Right ventricle myocardium inferior (tissue), 1 donor: Measurements from ENCODE around the gene HELZ2. TPM values are rescaled to one million over a fixed set of nuclear protein-coding genes. Genes with fewer than 3 reads are reported as not detected.

Source experiments
- ATAC-seq: fragments of 200-7000 bp; cut with Tn5 transposase; one replicate; pipeline ENCODE4 v1.9.1; 2020; ENCODE audit warnings: mild to moderate bottlenecking, moderate library complexity
- DNase-seq: peaks from one replicate; pipeline ENCODE4 v3.0.0; 2021; ENCODE audit errors: missing footprints
- intact Hi-C: fragments of 100-400 bp; cut with DNase I; formaldehyde crosslinking; loops from one replicate; pipeline ENCODE4 v1.11.0; 2022
- total RNA-seq: library from RNA; stranded (reverse); fragmentation: NEBNext Ultra II Directional; extraction: Animal tissue kit (Norgen Biotek cat#: 25700); gene quantifications from one replicate; pipeline ENCODE4 v1.2.1, GENCODE V29; 2021
- donor health status: DM: no; HTN: yes; CAD: no; lungs with severe emphysema.

The HELZ2 gene
- total RNA-seq, 1 donor from 2014 or later = 12.8 TPM

DNA sequence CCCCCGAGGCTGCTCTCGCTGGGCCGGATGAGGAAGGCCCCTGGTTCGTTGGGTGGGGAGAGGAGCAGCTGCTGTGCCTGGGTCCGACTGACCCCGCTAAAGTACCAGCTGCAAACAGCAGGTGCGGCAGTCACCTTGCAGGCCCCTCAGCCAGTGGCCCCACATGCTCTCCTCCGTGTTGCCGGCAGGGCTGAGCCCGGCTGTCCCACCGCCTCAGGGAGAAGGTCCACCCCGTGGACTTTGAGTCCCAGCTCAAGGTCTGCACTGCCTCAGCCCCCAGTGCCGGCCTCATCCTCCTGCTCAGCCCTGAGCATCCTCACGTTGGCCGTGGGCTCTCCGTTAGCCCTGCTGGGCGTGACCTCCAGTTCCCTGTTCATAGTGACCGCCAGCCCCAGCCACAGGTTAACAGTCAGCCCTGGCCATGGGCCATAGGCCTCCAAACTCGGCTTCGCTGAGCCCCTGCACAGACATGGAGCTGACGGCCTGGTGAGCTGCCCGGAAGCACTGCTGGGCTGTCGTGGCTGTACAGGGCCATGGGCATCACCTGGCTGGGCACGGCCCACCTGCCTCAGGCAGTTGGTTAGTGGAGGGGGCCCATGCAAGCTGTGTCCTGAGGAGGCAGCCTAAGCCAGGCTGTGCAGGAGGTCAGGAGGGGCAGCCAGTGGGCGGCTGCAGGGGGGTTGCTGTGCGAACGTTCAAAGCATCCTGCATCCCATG is 29.6 kb downstream of the HELZ2 start:
- ATAC-seq (no peak), DNase-seq (no peak)
- intact Hi-C loops = no loop called here

DNA sequence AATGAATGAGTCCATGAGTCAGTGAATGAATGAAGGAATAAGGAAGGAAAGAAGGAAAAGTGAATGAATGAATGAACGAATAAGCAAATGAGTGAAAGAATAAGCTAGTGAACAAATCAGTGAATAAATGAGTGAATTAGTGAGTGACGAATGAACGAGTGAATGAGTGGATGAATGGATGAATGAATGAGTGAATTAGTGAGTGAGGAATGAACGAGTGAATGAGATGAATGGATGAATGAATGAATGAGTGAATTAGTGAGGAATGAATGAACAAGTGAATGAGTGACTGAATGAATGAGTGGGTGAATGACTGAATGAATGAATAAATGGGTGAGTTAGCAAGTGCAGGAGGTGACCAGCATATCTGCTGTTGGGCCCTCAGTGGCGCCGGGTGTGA is 30.3 kb downstream of the HELZ2 start:
- intact Hi-C loops = no loop called here
- no peak for ATAC-seq
- no peak for DNase-seq

GRCh38 chr20:63543131-63543530 is 30.9 kb downstream of the HELZ2 start:
- DNase-seq = no peak
- intact Hi-C loops = no loop called here
- no peak for ATAC-seq

DNA sequence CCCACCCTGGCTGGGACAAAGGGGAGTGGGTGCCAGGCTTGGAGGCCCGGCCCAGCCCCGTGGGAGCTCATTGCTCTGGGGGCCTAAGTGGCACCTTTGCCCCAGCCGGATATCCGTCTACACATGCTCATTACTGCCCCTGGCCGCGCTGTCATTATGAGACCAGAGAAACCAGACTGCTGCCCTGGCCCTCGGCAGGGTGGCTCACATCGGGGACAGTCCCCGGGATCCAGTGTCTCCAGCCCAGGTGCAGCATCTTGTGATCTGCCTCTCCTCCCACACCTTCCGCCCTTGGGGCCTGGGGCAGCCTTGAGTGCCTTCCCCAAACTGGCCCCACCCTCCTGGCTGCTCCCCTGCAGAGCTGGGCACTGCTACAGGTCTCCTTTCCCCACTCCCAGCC is 31.3 kb downstream of the HELZ2 start:
- intact Hi-C loops = no loop called here
- DNase-seq (no peak), ATAC-seq (no peak)

GRCh38 chr20:63542031-63542559 is 31.9 kb downstream of the HELZ2 start:
- DNase-seq (no peak), ATAC-seq (no peak)
- intact Hi-C loops = no loop called here

DNA sequence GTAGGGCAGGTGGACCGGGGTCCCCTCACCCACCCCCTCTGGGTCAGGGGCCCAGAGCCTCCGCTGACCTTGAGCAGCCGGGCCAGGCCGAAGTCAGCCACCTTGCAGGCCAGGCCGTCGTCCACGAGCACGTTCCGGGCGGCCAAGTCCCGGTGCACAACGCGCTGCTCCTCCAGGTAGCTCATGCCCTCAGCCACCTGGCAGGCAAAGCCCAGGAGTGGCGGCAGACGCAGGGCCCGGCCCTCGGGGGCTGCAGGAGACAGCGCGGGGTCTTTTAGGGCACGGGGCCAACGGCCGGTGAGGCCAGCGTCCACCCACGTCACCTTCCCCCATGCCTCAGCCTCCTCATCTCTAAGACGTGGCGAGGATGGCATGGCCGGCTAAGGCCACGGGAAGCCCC is 32.7 kb downstream of the HELZ2 start:
- intact Hi-C loops = no loop called here
- DNase-seq (no peak), ATAC-seq (no peak)

- DNase-seq = no peak
- intact Hi-C loops = no loop called here
Observed at GRCh38 chr20:63540417-63541186, 33.4 kb downstream of the HELZ2 start.

GRCh38 chr20:63539441-63540370 is 34.3 kb downstream of the HELZ2 start:
- intact Hi-C loops = loop anchor here (2.0 to 5.0 kb wide), 4 partner anchors 37 to 433 kb away; partner anchors contain the start of gene ABHD16B
- DNase-seq = no peak

More at GRCh38 chr20:63540417-63541186, 33.4 kb downstream of the HELZ2 start:
- ATAC-seq = no peak

GRCh38 chr20:63539092-63539430 is 35.0 kb downstream of the HELZ2 start:
- intact Hi-C loops = loop anchor here (2.0 to 5.0 kb wide), 4 partner anchors 38 to 434 kb away; partner anchors contain the start of gene ABHD16B
- DNase-seq = no peak
- ATAC-seq = no peak

More at GRCh38 chr20:63539441-63540370, 34.3 kb downstream of the HELZ2 start:
- ATAC-seq = no peak

GRCh38 chr20:63538204-63539091 is 35.6 kb downstream of the HELZ2 start:
- ATAC-seq = peak; percentile 47
- DNase-seq = peak; percentile 56
- intact Hi-C loops = loop anchor here (2.0 to 5.0 kb wide), 4 partner anchors 38 to 434 kb away; partner anchors contain the start of gene ABHD16B

- intact Hi-C loops = loop anchor here (2.0 to 5.0 kb wide), 4 partner anchors 39 to 435 kb away; partner anchors contain the start of gene ABHD16B
- peak; percentile 92 for DNase-seq
- peak; percentile 91 for ATAC-seq
Observed at GRCh38 chr20:63537525-63538203, 36.4 kb downstream of the HELZ2 start.

GRCh38 chr20:63536997-63537524 is 37.0 kb downstream of the HELZ2 start, which contains the start of gene PTK6:
PTK6 (minus strand) TSS chr20:63537376; CDS start chr20:63537314, 62 bp downstream.
- DNase-seq = peak; percentile 87
- ATAC-seq = peak; percentile 42
- intact Hi-C loops = loop anchor here (5.0 kb wide), 2 partner anchors 75 to 325 kb away; partner anchors contain the start of gene ABHD16B

DNA sequence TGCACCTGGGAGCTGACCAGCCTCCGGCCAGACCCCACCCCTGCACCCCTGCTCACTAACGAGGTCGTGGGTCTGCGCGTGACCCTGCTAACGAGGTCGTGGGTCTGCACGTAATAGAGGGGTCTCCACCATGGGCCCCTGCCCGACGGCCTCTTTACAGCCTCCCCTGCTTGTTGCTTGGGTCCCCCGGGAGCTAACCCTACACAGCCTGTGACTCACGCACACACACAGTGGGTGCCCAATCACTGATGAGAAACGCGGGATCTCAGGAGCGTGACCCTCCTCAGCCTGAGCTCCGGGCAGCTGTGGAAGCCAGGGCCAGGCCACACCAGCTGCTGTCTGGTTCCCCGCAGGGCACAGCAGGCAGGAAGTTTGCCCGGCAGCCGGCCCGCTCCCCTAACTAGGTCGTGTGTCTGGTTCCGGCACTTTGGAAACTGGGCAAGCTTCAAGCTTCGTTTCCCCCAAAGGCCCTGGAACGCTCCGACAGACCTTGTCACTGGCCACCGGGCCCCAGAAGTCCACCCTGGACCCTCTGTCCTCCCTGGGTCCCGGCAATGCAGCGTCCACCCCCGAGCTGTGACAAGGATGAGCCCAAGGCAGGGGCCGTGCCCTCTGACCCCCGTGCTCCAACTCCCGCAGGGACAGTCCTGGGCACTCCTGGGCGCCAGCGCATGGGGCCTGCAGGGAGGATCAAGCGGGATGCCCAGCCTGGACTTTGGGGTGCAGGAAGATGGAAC is 37.6 kb downstream of the HELZ2 start:
- DNase-seq = peak; percentile 53
- ATAC-seq = no peak
- intact Hi-C loops = loop anchor here (5.0 kb wide), 2 partner anchors 76 to 326 kb away; partner anchors contain the start of gene ABHD16B

GRCh38 chr20:63534831-63535651 is 39.0 kb downstream of the HELZ2 start:
- DNase-seq (peak; percentile 66), ATAC-seq (no peak)
- intact Hi-C loops = loop anchor here (5.0 kb wide), 2 partner anchors 77 to 327 kb away; partner anchors contain the start of gene ABHD16B

DNA sequence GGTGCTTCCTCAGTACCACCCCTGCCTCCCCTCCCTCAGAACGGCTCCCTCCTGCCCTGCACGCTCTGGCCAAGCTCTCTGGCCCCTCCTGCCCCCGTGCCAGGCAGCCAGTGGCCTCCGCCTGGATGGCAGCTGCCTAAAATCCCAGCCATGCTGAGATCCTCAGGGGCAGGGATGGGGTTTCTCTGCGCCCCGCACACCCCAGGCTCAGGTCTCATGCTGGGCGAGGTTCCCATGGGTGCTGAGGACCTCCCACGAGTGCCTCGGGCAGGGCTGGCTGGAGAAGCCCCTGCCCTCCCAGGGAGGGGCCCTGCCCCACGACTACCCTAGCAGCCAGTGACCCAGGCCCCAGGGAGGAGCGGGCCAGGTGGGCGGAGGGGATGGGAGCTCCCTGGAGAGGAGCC is 39.6 kb downstream of the HELZ2 start:
- intact Hi-C loops = no loop called here
- DNase-seq = peak; percentile 28

More for the DNA sequence above, 39.6 kb downstream of the HELZ2 start:
- ATAC-seq = no peak
